HG02885 (cell line): Measurements from ENCODE around the gene CCDC3.
"Not testable (repeated sequence)": the region's sequence is repeated elsewhere in the genome, so short reads cannot be mapped to it uniquely, and the experiment has no call there.

Experiments used
- ATAC-seq: cut with Tn5 transposase; IDR thresholded peaks from one replicate; pipeline ENCODE4 v1.9.1; 2021; ENCODE audit warnings: mild to moderate bottlenecking; ENCODE audit not compliant: unreplicated experiment, poor library complexity

The CCDC3 gene

DNA sequence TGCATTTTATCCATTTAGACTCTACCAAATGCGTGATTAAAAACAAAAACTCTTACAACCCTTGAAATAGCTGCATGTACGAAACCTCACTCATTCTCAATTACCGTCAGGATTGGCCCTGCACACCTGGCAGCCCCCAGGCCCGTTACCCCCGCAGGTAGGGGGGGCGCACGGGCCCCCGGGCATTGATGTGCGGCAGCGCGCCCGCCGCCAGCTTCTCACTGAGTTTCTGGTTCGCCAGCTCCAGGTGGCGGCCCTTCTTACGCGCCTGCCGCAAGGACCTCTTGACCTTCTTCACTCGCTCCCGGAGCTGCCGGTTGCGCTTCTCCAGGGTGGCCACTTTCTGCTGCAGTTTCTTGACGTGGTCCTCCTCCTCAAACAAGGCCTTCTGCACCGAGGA is 103.2 kb downstream of the CCDC3 start:
- ATAC-seq, result no peak

- no peak for ATAC-seq
These were observed 104.2 kb downstream of the CCDC3 start for GRCh38 chr10:12897278-12897677.

DNA sequence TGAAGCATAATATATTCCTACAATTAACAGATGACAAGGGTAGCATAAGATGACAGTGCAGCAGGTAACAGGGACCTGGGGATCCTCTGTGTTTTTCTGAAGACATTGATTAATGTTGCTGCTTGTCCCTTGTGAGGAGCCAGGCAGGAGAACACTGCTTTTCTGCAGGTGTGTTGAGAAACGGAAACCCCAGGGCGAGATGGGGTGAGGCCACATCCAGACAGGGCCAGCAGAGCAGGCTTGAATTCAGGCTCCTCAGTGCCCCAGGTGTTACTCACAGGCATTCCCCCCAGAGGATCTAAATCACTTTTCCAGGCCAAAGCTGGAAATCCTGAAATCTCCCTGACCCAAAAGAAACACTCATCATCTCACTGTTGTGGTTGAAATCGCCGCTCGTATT is 105.3 kb downstream of the CCDC3 start:
- no peak for ATAC-seq

DNA sequence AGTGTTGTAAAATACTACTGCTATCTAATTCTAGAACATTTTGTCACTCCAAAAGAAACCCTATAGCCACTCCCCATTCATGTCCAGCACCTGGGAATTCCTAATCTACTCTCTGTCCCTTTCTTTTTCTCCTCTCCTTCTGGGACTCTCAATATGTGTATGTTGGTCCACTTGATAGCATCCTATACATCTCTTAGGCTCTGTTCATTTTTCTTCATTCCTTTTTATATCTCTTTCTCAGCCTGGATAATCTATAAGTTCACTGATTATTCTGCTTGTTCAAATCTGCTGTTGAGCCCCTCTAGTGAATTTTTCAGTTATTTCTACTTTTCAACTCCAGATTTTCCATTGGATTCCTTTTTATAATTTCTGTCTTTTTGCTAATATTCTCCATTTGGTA is 108.6 kb downstream of the CCDC3 start:
- ATAC-seq, result no peak

DNA sequence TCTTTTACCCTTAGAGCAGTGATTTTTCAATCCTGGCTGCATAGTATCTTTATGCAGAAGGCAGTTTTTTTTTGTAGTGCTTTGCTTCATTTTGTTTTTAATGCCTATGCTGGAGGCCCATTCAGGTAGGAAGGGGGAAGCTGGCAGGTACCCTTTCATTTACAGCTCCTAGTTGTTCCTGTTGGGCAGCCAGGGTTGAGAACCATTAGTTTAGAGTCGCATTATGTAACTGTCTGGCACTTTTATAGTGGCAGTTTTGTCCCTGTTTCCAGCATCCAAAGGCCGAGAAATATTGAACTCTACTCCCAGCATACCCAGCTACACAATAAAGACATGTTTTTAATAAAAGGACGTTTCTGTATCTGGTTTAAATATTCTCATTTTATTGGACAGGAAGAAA is 110.6 kb downstream of the CCDC3 start:
- no peak for ATAC-seq

GRCh38 chr10:12888470-12888869 is 113.0 kb downstream of the CCDC3 start:
- no peak for ATAC-seq

- no peak for ATAC-seq
These were observed 113.7 kb downstream of the CCDC3 start for GRCh38 chr10:12887780-12888179.

DNA sequence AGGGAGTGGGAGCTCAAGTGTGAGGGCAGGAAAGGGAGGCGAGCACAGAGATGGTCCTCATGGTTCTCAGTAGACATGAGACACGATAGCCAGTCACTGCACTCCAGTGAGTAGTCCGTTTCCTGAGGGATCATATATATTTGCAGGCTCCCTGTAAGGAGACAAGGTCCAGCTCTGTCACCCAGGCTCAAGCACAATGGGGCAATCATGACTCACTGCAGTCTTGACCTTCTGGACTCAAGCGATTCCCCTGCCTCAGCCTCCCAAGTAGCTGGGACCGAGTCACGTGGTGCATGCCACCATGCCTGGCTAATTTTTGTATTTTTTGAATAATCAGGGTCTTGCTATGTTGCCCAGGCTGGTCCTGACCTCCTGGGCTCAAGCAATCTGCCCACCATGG is 116.7 kb downstream of the CCDC3 start:
- ATAC-seq, result no peak

DNA sequence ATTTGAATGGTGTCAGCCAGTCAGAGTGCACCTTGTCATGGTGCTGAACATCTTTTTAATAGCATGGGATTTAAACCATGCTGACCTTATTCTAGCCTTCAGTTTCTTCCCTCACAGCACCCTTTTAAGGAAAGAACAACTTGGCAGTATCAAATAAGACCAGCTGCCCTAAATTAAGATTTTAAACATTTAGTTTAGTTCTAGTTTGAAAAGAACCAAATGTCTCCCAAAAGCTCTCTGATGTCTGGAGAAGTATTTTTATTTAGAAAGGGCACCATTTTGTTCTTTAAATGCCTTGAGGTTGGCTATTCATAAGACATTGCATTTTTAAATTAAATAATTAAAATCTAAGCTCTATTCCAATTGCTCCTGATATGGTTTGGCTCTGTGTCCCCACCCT is 121.1 kb downstream of the CCDC3 start:
- ATAC-seq, result no peak

- ATAC-seq, result no peak
These were observed 124.4 kb downstream of the CCDC3 start for GRCh38 chr10:12877150-12877549.

DNA sequence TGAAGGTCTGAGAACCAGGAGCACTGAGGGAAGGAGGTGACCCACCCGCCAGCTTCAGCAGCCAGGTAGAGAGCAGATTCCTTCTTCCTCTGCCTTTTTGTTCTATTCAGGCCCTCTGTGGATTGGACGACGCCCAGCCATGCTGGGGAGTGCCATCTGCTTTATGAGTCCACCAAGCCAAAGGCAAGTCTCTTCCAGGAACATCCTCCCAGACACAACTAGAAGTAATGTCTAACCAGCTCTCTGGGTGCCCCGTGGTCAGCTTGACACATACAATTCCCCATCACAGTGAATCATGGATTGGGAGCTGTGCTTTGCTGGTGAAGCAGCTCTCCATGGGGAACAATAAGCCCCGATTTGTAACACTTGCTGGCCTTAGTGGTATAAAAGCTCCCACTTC is 125.2 kb downstream of the CCDC3 start:
- no peak for ATAC-seq

- no peak for ATAC-seq
These were observed 126.4 kb downstream of the CCDC3 start for GRCh38 chr10:12875100-12875499.

GRCh38 chr10:12874501-12874900 is 127.0 kb downstream of the CCDC3 start:
- no peak for ATAC-seq

- no peak for ATAC-seq
These were observed 128.3 kb downstream of the CCDC3 start for GRCh38 chr10:12873172-12873571.

GRCh38 chr10:12872577-12872976 is 128.9 kb downstream of the CCDC3 start:
- ATAC-seq, result no peak

GRCh38 chr10:12869427-12869826 is 132.1 kb downstream of the CCDC3 start:
- ATAC-seq, result no peak

DNA sequence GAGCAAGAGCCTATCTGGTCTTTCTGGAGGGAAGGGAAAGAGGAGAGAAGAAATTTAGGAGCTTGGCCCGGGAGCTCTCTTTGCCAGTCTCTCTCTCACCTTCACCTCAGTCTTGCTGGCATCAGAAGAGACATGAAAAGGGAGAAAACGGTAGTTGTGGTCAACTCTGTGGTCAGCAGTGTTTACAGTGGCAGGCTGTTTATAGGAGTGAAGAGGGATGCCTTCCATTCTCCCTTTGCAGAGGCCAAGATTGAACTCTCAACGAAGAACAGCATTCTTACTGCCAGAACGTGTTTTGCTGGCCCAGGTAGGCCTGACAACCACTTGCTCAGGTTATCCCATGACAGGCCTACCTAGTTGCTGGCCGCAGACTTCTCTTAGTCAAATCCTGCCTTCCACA is 133.3 kb downstream of the CCDC3 start:
- ATAC-seq, result no peak

GRCh38 chr10:12865515-12865914 is 136.0 kb downstream of the CCDC3 start:
- not testable (repeated sequence) for ATAC-seq

GRCh38 chr10:12862459-12862858 is 139.1 kb downstream of the CCDC3 start:
- ATAC-seq, result no peak

GRCh38 chr10:12854988-12855387 is 146.5 kb downstream of the CCDC3 start:
- no peak for ATAC-seq

DNA sequence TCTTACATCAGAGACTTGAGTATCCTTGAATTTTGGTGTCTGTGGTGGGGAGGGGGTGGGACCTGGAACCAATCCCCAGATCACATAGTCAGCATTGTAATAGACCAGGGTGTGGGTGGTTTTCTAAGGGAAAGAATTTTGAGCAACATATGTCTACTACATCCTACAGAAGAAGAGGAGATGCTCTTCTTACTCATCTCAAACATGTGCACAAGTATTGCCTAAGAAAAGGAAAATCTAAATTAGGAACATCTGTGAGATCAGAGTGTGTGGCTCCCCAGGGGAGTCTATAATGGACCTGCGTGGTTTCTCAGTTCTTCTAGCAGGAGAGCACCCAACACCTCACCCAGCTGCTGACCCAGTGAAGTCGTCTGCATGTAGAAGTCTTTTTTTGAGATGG is 148.8 kb downstream of the CCDC3 start:
- ATAC-seq, result no peak

DNA sequence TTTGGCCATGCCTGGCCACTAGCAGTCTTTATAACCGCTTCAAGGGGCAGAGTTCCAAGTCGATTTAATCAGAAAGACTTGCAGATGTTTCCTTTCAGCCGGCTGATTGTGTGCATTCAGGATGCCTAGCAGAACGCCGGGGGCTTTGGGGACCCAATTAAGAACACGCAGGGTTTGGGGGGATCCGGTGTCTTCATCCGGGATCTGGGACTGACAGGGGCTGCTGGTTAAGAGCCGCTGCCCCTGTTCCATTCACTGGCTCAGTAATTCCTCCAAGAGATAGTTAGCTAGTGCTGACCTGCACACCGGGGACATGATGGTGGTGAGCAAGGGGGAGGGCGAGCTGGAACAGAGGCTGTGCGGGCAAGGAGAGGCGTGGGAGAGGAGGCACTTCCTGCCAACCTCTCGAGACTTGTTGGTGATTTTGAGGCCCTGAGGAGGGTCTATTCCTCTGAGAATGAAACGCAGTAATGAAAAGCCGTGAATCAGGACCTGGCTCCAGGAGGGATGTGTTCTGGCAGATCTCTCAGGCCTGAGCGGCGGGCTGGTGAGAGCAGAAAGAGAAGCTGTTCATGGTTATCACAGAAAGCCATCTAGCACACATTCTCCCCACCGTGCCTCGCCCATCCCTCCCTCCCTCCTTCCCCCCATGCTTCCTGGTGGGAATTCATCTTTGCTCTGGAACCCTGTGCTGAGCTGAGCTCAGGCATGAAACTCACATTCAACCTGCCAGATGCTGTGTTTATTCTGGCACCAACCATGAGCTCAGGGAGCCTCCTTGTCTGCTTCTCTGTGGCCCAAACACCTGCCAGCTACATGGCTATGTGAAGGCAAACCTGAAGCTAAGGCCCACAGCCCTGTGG is 152.0 kb downstream of the CCDC3 start:
- no peak for ATAC-seq
